Astrocyte (in vitro differentiated cells and primary cell): ENCODE data around the gene NRG3. TPM values are rescaled to one million over a fixed set of nuclear protein-coding genes. Genes with fewer than 3 reads are reported as not detected.

Experiments used
- DNase-seq: peaks from one replicate; pipeline ENCODE4 v3.0.0-alpha.2; 2010; ENCODE audit warnings: low read depth
- FAIRE-seq: peaks from 2 replicates; lab custom pipeline; 2011; peaks lifted over from hg19 to GRCh38; lab: Jason Lieb, UNC
- H2AFZ ChIP-seq: 2 replicates; pipeline ENCODE4 v1.6.0; 2012; ENCODE audit warnings: low read depth, low read length, inconsistent platforms
- H3K27ac ChIP-seq: 2 replicates; pipeline ENCODE4 v1.5.1; 2011; ENCODE audit warnings: low read depth, low read length, inconsistent platforms
- H3K27me3 ChIP-seq: 2 replicates; pipeline ENCODE4 v1.6.0; 2011; ENCODE audit warnings: low read length, inconsistent platforms; ENCODE audit not compliant: insufficient read depth
- H3K36me3 ChIP-seq: 2 replicates; pipeline ENCODE4 v1.5.1; 2011; ENCODE audit warnings: low read length, inconsistent platforms; ENCODE audit not compliant: insufficient read depth
- H3K4me1 ChIP-seq: 2 replicates; pipeline ENCODE4 v1.5.1; 2011; ENCODE audit warnings: low read length, inconsistent platforms; ENCODE audit not compliant: insufficient read depth
- H3K4me2 ChIP-seq: 2 replicates; pipeline ENCODE4 v1.6.0; 2012; ENCODE audit warnings: low read length, inconsistent platforms
- H3K4me3 ChIP-seq: 2 replicates; pipeline ENCODE4 v1.5.1; 2011; ENCODE audit warnings: low read depth, mild to moderate bottlenecking, low read length, inconsistent platforms; ENCODE audit not compliant: insufficient read depth
- H3K79me2 ChIP-seq: 2 replicates; pipeline ENCODE4 v1.6.0; 2012; ENCODE audit warnings: mild to moderate bottlenecking, low read length, inconsistent platforms; ENCODE audit not compliant: insufficient read depth
- H3K9ac ChIP-seq: 2 replicates; pipeline ENCODE4 v1.6.0; 2012; ENCODE audit warnings: mild to moderate bottlenecking, low read length, inconsistent platforms
- H3K9me3 ChIP-seq: 2 replicates; pipeline ENCODE4 v1.5.1; 2012; ENCODE audit warnings: low read depth, mild to moderate bottlenecking, low read length, inconsistent platforms; ENCODE audit not compliant: insufficient read depth
- H4K20me1 ChIP-seq: 2 replicates; pipeline ENCODE4 v1.6.0; 2012; ENCODE audit warnings: low read length, inconsistent platforms; ENCODE audit not compliant: insufficient read depth
- H3K27ac Mint-ChIP-seq: one replicate; pipeline ENCODE4 v1.8.0; 2021; ENCODE audit warnings: mild to moderate bottlenecking, mixed read lengths; ENCODE audit not compliant: unreplicated experiment
- H3K27me3 Mint-ChIP-seq: one replicate; pipeline ENCODE4 v1.8.0; 2021; ENCODE audit warnings: low read depth, mixed read lengths; ENCODE audit not compliant: unreplicated experiment
- H3K36me3 Mint-ChIP-seq: one replicate; pipeline ENCODE4 v1.8.0; 2021; ENCODE audit warnings: low read depth, mixed read lengths; ENCODE audit not compliant: unreplicated experiment
- H3K4me1 Mint-ChIP-seq: one replicate; pipeline ENCODE4 v1.8.0; 2021; ENCODE audit warnings: low read depth, mixed read lengths; ENCODE audit not compliant: unreplicated experiment
- H3K4me3 Mint-ChIP-seq: one replicate; pipeline ENCODE4 v1.8.0; 2021; ENCODE audit warnings: mild to moderate bottlenecking, moderate library complexity, mixed read lengths; ENCODE audit not compliant: unreplicated experiment
- H3K9me3 Mint-ChIP-seq: one replicate; pipeline ENCODE4 v1.8.0; 2021; ENCODE audit warnings: mild to moderate bottlenecking, mixed read lengths; ENCODE audit not compliant: unreplicated experiment
- EZH2 ChIP-seq: IDR thresholded peaks from 2 replicates; pipeline ENCODE4 v1.6.1; 2012; ENCODE audit warnings: mild to moderate bottlenecking, low read length, inconsistent platforms; ENCODE audit not compliant: insufficient read depth
- total RNA-seq: library from RNA; stranded (reverse); gene quantifications from 2 replicates; pipeline ENCODE4 v1.2.1, GENCODE V29; 2021
- TF ChIP-seq, protein P1 (sequence below): IDR thresholded peaks from 2 replicates; pipeline ENCODE4 v1.5.1; 2011; ENCODE audit warnings: low read depth, mild to moderate bottlenecking, inconsistent platforms, low read length, moderate library complexity; ENCODE audit not compliant: insufficient read depth

NRG3 gene
- total RNA-seq, 1 donor from 2014 or later, result 2.1 TPM

DNA sequence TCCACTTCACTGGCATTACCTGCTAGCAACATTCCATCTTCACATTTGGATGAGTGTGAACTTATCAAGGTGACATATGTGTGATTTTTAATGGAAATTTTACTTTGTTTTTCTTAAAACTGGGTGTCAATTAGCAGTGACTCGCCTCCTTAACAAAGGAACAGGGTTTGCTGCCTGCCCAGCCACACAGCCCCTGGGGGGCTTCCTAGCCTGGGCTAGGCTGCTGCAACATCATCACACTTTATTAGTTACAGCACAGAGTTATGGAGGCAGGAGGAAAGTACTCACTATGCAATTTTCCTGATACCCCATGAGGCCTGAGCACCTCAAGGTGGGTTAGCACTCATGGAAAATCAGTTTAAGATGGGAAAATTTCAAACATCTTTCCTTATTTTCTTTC, 861.3 kb downstream of the NRG3 start:
- Mint-ChIP-seq H3K9me3 (no peaks in the 10 kb centered on the region), H3K36me3 (no peaks in the 10 kb centered on the region)
- TF ChIP-seq, protein P1, sequence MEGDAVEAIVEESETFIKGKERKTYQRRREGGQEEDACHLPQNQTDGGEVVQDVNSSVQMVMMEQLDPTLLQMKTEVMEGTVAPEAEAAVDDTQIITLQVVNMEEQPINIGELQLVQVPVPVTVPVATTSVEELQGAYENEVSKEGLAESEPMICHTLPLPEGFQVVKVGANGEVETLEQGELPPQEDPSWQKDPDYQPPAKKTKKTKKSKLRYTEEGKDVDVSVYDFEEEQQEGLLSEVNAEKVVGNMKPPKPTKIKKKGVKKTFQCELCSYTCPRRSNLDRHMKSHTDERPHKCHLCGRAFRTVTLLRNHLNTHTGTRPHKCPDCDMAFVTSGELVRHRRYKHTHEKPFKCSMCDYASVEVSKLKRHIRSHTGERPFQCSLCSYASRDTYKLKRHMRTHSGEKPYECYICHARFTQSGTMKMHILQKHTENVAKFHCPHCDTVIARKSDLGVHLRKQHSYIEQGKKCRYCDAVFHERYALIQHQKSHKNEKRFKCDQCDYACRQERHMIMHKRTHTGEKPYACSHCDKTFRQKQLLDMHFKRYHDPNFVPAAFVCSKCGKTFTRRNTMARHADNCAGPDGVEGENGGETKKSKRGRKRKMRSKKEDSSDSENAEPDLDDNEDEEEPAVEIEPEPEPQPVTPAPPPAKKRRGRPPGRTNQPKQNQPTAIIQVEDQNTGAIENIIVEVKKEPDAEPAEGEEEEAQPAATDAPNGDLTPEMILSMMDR, result no peak
- no peak for TF ChIP-seq EZH2

DNA sequence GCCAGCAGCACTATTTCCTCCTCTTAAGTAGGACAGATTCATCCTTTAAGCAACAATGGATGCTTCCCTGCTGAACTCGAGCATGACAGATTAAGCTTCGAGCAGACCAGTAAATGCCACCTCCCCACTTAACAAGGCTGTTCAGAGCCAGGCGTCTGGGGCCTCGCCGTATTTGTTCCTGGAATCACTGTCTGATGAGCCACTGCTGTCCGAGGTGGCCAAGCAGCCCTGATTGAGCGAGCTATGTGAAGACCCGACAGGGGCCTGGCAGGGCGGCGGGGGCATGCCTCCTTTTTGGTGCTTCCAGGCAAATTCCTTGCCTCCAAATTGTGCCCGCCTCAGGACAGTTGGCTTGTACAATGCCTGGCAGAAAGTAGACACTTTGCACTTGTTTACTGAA, 862.6 kb downstream of the NRG3 start:
- Histone ChIP-seq H3K4me2 (no peak overlapping the region), H4K20me1 (no peaks in the 10 kb centered on the region), H2AFZ (no peak overlapping the region), H3K36me3 (no peaks in the 10 kb centered on the region), H3K27ac (no peak overlapping the region), H3K4me1 (peaks cover 8% of the 10 kb centered on the region), H3K27me3 (no peaks in the 10 kb centered on the region), H3K9me3 (no peaks in the 10 kb centered on the region), H3K9ac (no peak overlapping the region), H3K79me2 (no peaks in the 10 kb centered on the region), H3K4me3 (no peak overlapping the region)
- Mint-ChIP-seq H3K27ac (no peak overlapping the region), H3K36me3 (no peaks in the 10 kb centered on the region), H3K27me3 (no peaks in the 10 kb centered on the region), H3K4me3 (no peak overlapping the region), H3K4me1 (peaks cover 6% of the 10 kb centered on the region), H3K9me3 (no peaks in the 10 kb centered on the region)
- no peak for DNase-seq
- FAIRE-seq, result no peak
- TF ChIP-seq EZH2, result no peak
- TF ChIP-seq, protein P1, result no peak

More for the DNA sequence above, 861.3 kb downstream of the NRG3 start:
- Histone ChIP-seq H3K9ac (no peak overlapping the region), H4K20me1 (no peaks in the 10 kb centered on the region), H3K36me3 (no peaks in the 10 kb centered on the region), H3K27ac (no peak overlapping the region), H3K27me3 (no peaks in the 10 kb centered on the region), H3K4me3 (no peak overlapping the region), H3K4me2 (no peak overlapping the region), H3K9me3 (no peaks in the 10 kb centered on the region), H3K79me2 (no peaks in the 10 kb centered on the region), H3K4me1 (no peaks in the 10 kb centered on the region), H2AFZ (no peak overlapping the region)
- Mint-ChIP-seq H3K4me1 (no peaks in the 10 kb centered on the region), H3K27me3 (no peaks in the 10 kb centered on the region), H3K4me3 (no peak overlapping the region), H3K27ac (no peak overlapping the region)
- no peak for DNase-seq
- no peak for FAIRE-seq

DNA sequence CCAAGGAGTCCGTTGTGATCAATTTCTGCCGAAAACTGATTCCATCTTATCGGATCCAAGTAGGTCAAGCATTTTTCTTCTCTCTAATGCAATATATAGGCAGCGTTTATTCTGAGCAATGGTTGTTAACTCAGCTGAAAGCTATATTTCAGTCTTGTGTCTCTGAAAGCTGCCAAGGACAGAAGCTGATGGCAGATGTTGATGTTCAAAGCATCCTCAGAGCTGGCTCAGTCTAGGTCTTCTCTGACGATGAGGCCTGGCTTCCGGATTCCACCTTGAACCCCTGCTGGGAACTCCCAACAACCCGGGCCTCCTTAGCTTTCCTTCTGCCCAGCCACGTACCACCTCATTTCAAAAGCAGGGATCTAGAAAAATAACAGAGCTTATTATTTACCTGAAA, 863.6 kb downstream of the NRG3 start:
- H3K4me2 ChIP-seq, result no peak overlapping the region
- FAIRE-seq, result no peak
- H3K79me2 ChIP-seq, result no peaks in the 10 kb centered on the region
- no peaks in the 10 kb centered on the region for H3K36me3 ChIP-seq
- Mint-ChIP-seq H3K36me3 (no peaks in the 10 kb centered on the region), H3K4me1 (peaks cover 13% of the 10 kb centered on the region), H3K27me3 (no peaks in the 10 kb centered on the region), H3K27ac (no peak overlapping the region), H3K9me3 (no peaks in the 10 kb centered on the region), H3K4me3 (no peak overlapping the region)
- no peaks in the 10 kb centered on the region for H3K9me3 ChIP-seq
- peaks cover 11% of the 10 kb centered on the region for H3K4me1 ChIP-seq
- no peak overlapping the region for H3K4me3 ChIP-seq
- no peak overlapping the region for H2AFZ ChIP-seq
- no peaks in the 10 kb centered on the region for H4K20me1 ChIP-seq
- TF ChIP-seq, protein P1, result no peak
- TF ChIP-seq EZH2, result no peak
- no peak overlapping the region for H3K9ac ChIP-seq
- no peaks in the 10 kb centered on the region for H3K27me3 ChIP-seq
- no peak overlapping the region for H3K27ac ChIP-seq
- no peak for DNase-seq
